KMS-11 (cell line): Measurements from ENCODE around the gene ADAMTS12.

Experiments
- H2AFZ ChIP-seq: fragments of 200-600 bp; sonication (generic); 2 replicates; pipeline ENCODE4 v1.6.1; 2016; ENCODE audit warnings: antibody characterized with exemption, mixed run types, low read depth
- H3K27ac ChIP-seq: fragments of 200-600 bp; sonication (generic); 2 replicates; pipeline ENCODE4 v1.6.1; 2016; ENCODE audit warnings: mild to moderate bottlenecking, mixed run types
- H3K27me3 ChIP-seq: fragments of 200-600 bp; sonication (generic); 2 replicates; pipeline ENCODE4 v1.6.1; 2017; ENCODE audit warnings: mild to moderate bottlenecking, low read depth, mixed run types, moderate library complexity; ENCODE audit not compliant: insufficient read depth
- H3K36me3 ChIP-seq: fragments of 200-600 bp; sonication (generic); 2 replicates; pipeline ENCODE4 v1.6.1; 2017; ENCODE audit warnings: mild to moderate bottlenecking, mixed run types; ENCODE audit not compliant: insufficient read depth
- H3K4me1 ChIP-seq: fragments of 200-600 bp; sonication (generic); 2 replicates; pipeline ENCODE4 v1.6.1; 2016; ENCODE audit warnings: mild to moderate bottlenecking, low read depth, mixed run types; ENCODE audit not compliant: poor library complexity, severe bottlenecking
- H3K4me2 ChIP-seq: fragments of 200-600 bp; sonication (generic); 2 replicates; pipeline ENCODE4 v1.7.0; 2016; ENCODE audit warnings: mild to moderate bottlenecking, mixed run types
- H3K4me3 ChIP-seq: fragments of 200-600 bp; sonication (generic); IDR thresholded peaks from 2 replicates; pipeline ENCODE4 v1.6.1; 2017; ENCODE audit warnings: low read depth, low read length, mixed read lengths; ENCODE audit not compliant: insufficient read depth
- H3K79me2 ChIP-seq: fragments of 200-600 bp; sonication (generic); 2 replicates; pipeline ENCODE4 v1.6.1; 2016; ENCODE audit warnings: low read depth, mixed run types; ENCODE audit not compliant: insufficient read depth
- H3K9ac ChIP-seq: fragments of 200-600 bp; sonication (generic); 2 replicates; pipeline ENCODE4 v1.6.1; 2016; ENCODE audit warnings: mild to moderate bottlenecking, mixed run types
- H4K20me1 ChIP-seq: fragments of 200-600 bp; sonication (generic); 2 replicates; pipeline ENCODE4 v1.6.1; 2016; ENCODE audit warnings: mild to moderate bottlenecking, mixed run types; ENCODE audit not compliant: insufficient read depth
- CTCF ChIP-seq: fragments of 200-600 bp; sonication (generic); conservative IDR thresholded peaks from 2 replicates; pipeline ENCODE4 v1.6.1; 2017; ENCODE audit warnings: low read depth, mild to moderate bottlenecking, antibody characterized with exemption, low read length, moderate library complexity, mixed read lengths

The ADAMTS12 gene

GRCh38 chr5:33702867-33703266 lies 188.9 kb downstream of the ADAMTS12 start:
- no peak overlapping the region for H3K4me3 ChIP-seq
- no peak overlapping the region for H3K9ac ChIP-seq
- no peaks in the 10 kb centered on the region for H4K20me1 ChIP-seq
- no peak overlapping the region for H2AFZ ChIP-seq
- H3K4me2 ChIP-seq: no peak overlapping the region
- no peaks in the 10 kb centered on the region for H3K36me3 ChIP-seq
- H3K27ac ChIP-seq: no peak overlapping the region
- no peaks in the 10 kb centered on the region for H3K79me2 ChIP-seq
- H3K27me3 ChIP-seq: no peaks in the 10 kb centered on the region
- H3K4me1 ChIP-seq: no peaks in the 10 kb centered on the region
- no peak for TF ChIP-seq CTCF

- no peak overlapping the region for H3K9ac ChIP-seq
- H3K4me1 ChIP-seq: no peaks in the 10 kb centered on the region
- no peak overlapping the region for H3K4me3 ChIP-seq
- no peak overlapping the region for H3K4me2 ChIP-seq
- TF ChIP-seq CTCF: no peak
- no peak overlapping the region for H3K27ac ChIP-seq
- H3K79me2 ChIP-seq: no peaks in the 10 kb centered on the region
- no peaks in the 10 kb centered on the region for H3K27me3 ChIP-seq
- no peak overlapping the region for H2AFZ ChIP-seq
- H3K36me3 ChIP-seq: no peaks in the 10 kb centered on the region
- no peaks in the 10 kb centered on the region for H4K20me1 ChIP-seq
These were observed 189.8 kb downstream of the ADAMTS12 start for GRCh38 chr5:33701951-33702350.

GRCh38 chr5:33701251-33701650 lies 190.5 kb downstream of the ADAMTS12 start:
- Histone ChIP-seq H3K79me2 (no peaks in the 10 kb centered on the region), H3K4me3 (no peak overlapping the region)
- no peak for TF ChIP-seq CTCF

GRCh38 chr5:33696411-33696810 lies 195.4 kb downstream of the ADAMTS12 start:
- Histone ChIP-seq H4K20me1 (no peaks in the 10 kb centered on the region), H3K79me2 (no peaks in the 10 kb centered on the region), H3K9ac (no peak overlapping the region), H3K4me2 (no peak overlapping the region), H3K4me1 (no peaks in the 10 kb centered on the region), H3K4me3 (no peak overlapping the region), H3K27ac (no peak overlapping the region), H2AFZ (no peak overlapping the region), H3K27me3 (no peaks in the 10 kb centered on the region), H3K36me3 (no peaks in the 10 kb centered on the region)
- TF ChIP-seq CTCF: no peak

More at GRCh38 chr5:33701251-33701650, 190.5 kb downstream of the ADAMTS12 start:
- no peaks in the 10 kb centered on the region for H3K27me3 ChIP-seq
- no peak overlapping the region for H3K27ac ChIP-seq
- no peaks in the 10 kb centered on the region for H4K20me1 ChIP-seq
- no peak overlapping the region for H3K9ac ChIP-seq
- no peak overlapping the region for H2AFZ ChIP-seq
- H3K4me2 ChIP-seq: no peak overlapping the region
- H3K4me1 ChIP-seq: no peaks in the 10 kb centered on the region
- H3K36me3 ChIP-seq: no peaks in the 10 kb centered on the region

GRCh38 chr5:33692980-33693379 lies 198.8 kb downstream of the ADAMTS12 start:
- no peak overlapping the region for H2AFZ ChIP-seq
- H3K27ac ChIP-seq: no peak overlapping the region
- no peaks in the 10 kb centered on the region for H3K27me3 ChIP-seq
- H3K79me2 ChIP-seq: no peaks in the 10 kb centered on the region
- no peaks in the 10 kb centered on the region for H4K20me1 ChIP-seq
- H3K36me3 ChIP-seq: no peaks in the 10 kb centered on the region
- no peak overlapping the region for H3K9ac ChIP-seq
- TF ChIP-seq CTCF: no peak
- H3K4me1 ChIP-seq: no peaks in the 10 kb centered on the region
- no peak overlapping the region for H3K4me2 ChIP-seq
- no peak overlapping the region for H3K4me3 ChIP-seq
